T-helper 2 cell treated with Interferon-gamma antibody and Interleukin-4, amounts not matched to agents 100 ng/mL and 5 ng/mL, for 36 hours (primary cell): Measurements from ENCODE around the gene FRMD4A. TPM values are rescaled to one million over a fixed set of nuclear protein-coding genes. Genes with fewer than 3 reads are reported as not detected.

Experiments used
- intact Hi-C: fragments of 100-400 bp; cut with micrococcal nuclease; formaldehyde crosslinking; loops from one replicate; pipeline ENCODE4 v1.15.1; 2023
- total RNA-seq: library from RNA; stranded (reverse); gene quantifications from 2 replicates; pipeline ENCODE4 v1.2.3, GENCODE V29; 2022

Gene FRMD4A
- total RNA-seq, 1 donor from 2014 or later: 0.27 TPM

- intact Hi-C loops: no loop called here
Measured at GRCh38 chr10:13827076-13827797, 503.5 kb downstream of the FRMD4A start.

GRCh38 chr10:13823709-13824405, 506.9 kb downstream of the FRMD4A start:
- intact Hi-C loops: no loop called here

- intact Hi-C loops: no loop called here
Measured at GRCh38 chr10:13823096-13823708, 507.5 kb downstream of the FRMD4A start.

- intact Hi-C loops: no loop called here
Measured at GRCh38 chr10:13822490-13822889, 508.2 kb downstream of the FRMD4A start.

GRCh38 chr10:13820964-13821337, 509.8 kb downstream of the FRMD4A start:
- intact Hi-C loops: no loop called here

GRCh38 chr10:13820119-13820963, 510.4 kb downstream of the FRMD4A start:
- intact Hi-C loops: no loop called here

- intact Hi-C loops: no loop called here
Measured at GRCh38 chr10:13816195-13816925, 514.4 kb downstream of the FRMD4A start.

GRCh38 chr10:13815756-13816155, 515.0 kb downstream of the FRMD4A start:
- intact Hi-C loops: no loop called here

- intact Hi-C loops: no loop called here
Measured at GRCh38 chr10:13813550-13813949, 517.2 kb downstream of the FRMD4A start.

- intact Hi-C loops: no loop called here
Measured at GRCh38 chr10:13812804-13813203, 517.9 kb downstream of the FRMD4A start.

- intact Hi-C loops: no loop called here
Measured at GRCh38 chr10:13810568-13810967, 520.2 kb downstream of the FRMD4A start.

- intact Hi-C loops: no loop called here
Measured at GRCh38 chr10:13809427-13809826, 521.3 kb downstream of the FRMD4A start.

GRCh38 chr10:13808556-13809391, 522.0 kb downstream of the FRMD4A start:
- intact Hi-C loops: no loop called here

- intact Hi-C loops: no loop called here
Measured at GRCh38 chr10:13806419-13806818, 524.3 kb downstream of the FRMD4A start.

- intact Hi-C loops: no loop called here
Measured at GRCh38 chr10:13803566-13804554, 526.9 kb downstream of the FRMD4A start.

GRCh38 chr10:13801907-13802288, 528.8 kb downstream of the FRMD4A start:
- intact Hi-C loops: no loop called here

GRCh38 chr10:13801156-13801906, 529.4 kb downstream of the FRMD4A start:
- intact Hi-C loops: no loop called here

GRCh38 chr10:13797164-13797563, 533.6 kb downstream of the FRMD4A start:
- intact Hi-C loops: no loop called here
